ENCODE data around the gene NAA10.

The NAA10 gene

GRCh38 chrX:153951683-153952372 is 17.0 kb upstream of the NAA10 start:
- intact Hi-C loops (cut with DNase I): loop anchor here (5.0 to 10.0 kb wide), 2 partner anchors 415 to 997 kb away; no protein-coding TSS in a partner anchor
- no peak for DNase-seq

GRCh38 chrX:153950127-153950526 is 15.3 kb upstream of the NAA10 start:
- intact Hi-C loops (cut with DNase I): loop anchor here (5.0 to 10.0 kb wide), 2 partner anchors 413 to 995 kb away; no protein-coding TSS in a partner anchor
- no peak for DNase-seq

GRCh38 chrX:153948847-153949805 is 14.3 kb upstream of the NAA10 start:
- intact Hi-C loops (cut with DNase I): no loop called here
- DNase-seq: no peak

GRCh38 chrX:153948002-153948466 is 13.2 kb upstream of the NAA10 start:
- intact Hi-C loops (cut with DNase I): no loop called here
- DNase-seq: no peak

- intact Hi-C loops (cut with DNase I): loop anchor here (1.0 kb wide), 1 partner anchor 183 kb away; the partner anchor contains the start of gene PLXNB3
- DNase-seq: peak in 9 of 10 donors; percentile 34 to 96 (median 62)
Observed at GRCh38 chrX:153947009-153947769, 12.4 kb upstream of the NAA10 start.

- intact Hi-C loops (cut with DNase I): no loop called here
- no peak for DNase-seq
Observed at GRCh38 chrX:153945956-153946943, 11.4 kb upstream of the NAA10 start.

- no peak for DNase-seq
- intact Hi-C loops (cut with DNase I): no loop called here
Observed at GRCh38 chrX:153944800-153945150, 9.9 kb upstream of the NAA10 start.

- intact Hi-C loops (cut with DNase I): no loop called here
- peak in 4 of 10 donors; percentile 30 to 93 (median 58) for DNase-seq
Observed at GRCh38 chrX:153944140-153944799, 9.4 kb upstream of the NAA10 start, which contains the start of gene RENBP. Gene RENBP (minus strand): TSS chrX:153944643. CDS start chrX:153944610, 33 bp downstream.

GRCh38 chrX:153941336-153942252 is 6.8 kb upstream of the NAA10 start:
- no peak for DNase-seq
- intact Hi-C loops (cut with DNase I): no loop called here

GRCh38 chrX:153939573-153939972 is 4.7 kb upstream of the NAA10 start:
- DNase-seq: no peak
- intact Hi-C loops (cut with DNase I): no loop called here

- no peak for DNase-seq
- intact Hi-C loops (cut with DNase I): no loop called here
Observed at GRCh38 chrX:153938226-153938786, 3.5 kb upstream of the NAA10 start.

- no peak for DNase-seq
- intact Hi-C loops (cut with DNase I): no loop called here
Observed at GRCh38 chrX:153937056-153937455, 2.2 kb upstream of the NAA10 start.

GRCh38 chrX:153935326-153935851 is 552 bp upstream of the NAA10 start:
- intact Hi-C loops (cut with DNase I): no loop called here
- DNase-seq: no peak

- DNase-seq: peak in 1 of 10 donors; percentile 77
- intact Hi-C loops (cut with DNase I): no loop called here
Observed at GRCh38 chrX:153934148-153934761, 582 bp downstream of the NAA10 start.

GRCh38 chrX:153933748-153934147 is 1.1 kb downstream of the NAA10 start:
- DNase-seq: no peak
- intact Hi-C loops (cut with DNase I): no loop called here

GRCh38 chrX:153932220-153932915 is 2.5 kb downstream of the NAA10 start:
- DNase-seq: no peak
- intact Hi-C loops (cut with DNase I): no loop called here
